Activated CD4-positive, alpha-beta T cell treated with anti-CD3 and anti-CD28 coated beads for 48 hours (primary cell): ENCODE results near the gene RMDN3.

Source experiments
- DNase-seq: peaks from one replicate; pipeline ENCODE4 v3.0.0-alpha.2; 2020

Gene RMDN3

GRCh38 chr15:40772014-40772413, 17.0 kb upstream of the RMDN3 start:
- DNase-seq: no peak

GRCh38 chr15:40771242-40771641, 16.2 kb upstream of the RMDN3 start:
- no peak for DNase-seq

GRCh38 chr15:40770147-40770721, 15.2 kb upstream of the RMDN3 start:
- DNase-seq: no peak

GRCh38 chr15:40769274-40770146, 14.5 kb upstream of the RMDN3 start, which contains the start of gene C15orf62:
TSS of gene C15orf62 (plus strand) at chr15:40769980. CDS start at chr15:40770496, 516 bp downstream.
- DNase-seq: peak; percentile 72

GRCh38 chr15:40768521-40769273, 13.6 kb upstream of the RMDN3 start:
- DNase-seq: peak; percentile 11

- no peak for DNase-seq
These were observed 12.9 kb upstream of the RMDN3 start for GRCh38 chr15:40767838-40768500.

GRCh38 chr15:40766906-40767837, 12.1 kb upstream of the RMDN3 start:
- no peak for DNase-seq

GRCh38 chr15:40766194-40766815, 11.3 kb upstream of the RMDN3 start:
- no peak for DNase-seq

- no peak for DNase-seq
These were observed 9.6 kb upstream of the RMDN3 start for GRCh38 chr15:40764629-40765103.

DNA sequence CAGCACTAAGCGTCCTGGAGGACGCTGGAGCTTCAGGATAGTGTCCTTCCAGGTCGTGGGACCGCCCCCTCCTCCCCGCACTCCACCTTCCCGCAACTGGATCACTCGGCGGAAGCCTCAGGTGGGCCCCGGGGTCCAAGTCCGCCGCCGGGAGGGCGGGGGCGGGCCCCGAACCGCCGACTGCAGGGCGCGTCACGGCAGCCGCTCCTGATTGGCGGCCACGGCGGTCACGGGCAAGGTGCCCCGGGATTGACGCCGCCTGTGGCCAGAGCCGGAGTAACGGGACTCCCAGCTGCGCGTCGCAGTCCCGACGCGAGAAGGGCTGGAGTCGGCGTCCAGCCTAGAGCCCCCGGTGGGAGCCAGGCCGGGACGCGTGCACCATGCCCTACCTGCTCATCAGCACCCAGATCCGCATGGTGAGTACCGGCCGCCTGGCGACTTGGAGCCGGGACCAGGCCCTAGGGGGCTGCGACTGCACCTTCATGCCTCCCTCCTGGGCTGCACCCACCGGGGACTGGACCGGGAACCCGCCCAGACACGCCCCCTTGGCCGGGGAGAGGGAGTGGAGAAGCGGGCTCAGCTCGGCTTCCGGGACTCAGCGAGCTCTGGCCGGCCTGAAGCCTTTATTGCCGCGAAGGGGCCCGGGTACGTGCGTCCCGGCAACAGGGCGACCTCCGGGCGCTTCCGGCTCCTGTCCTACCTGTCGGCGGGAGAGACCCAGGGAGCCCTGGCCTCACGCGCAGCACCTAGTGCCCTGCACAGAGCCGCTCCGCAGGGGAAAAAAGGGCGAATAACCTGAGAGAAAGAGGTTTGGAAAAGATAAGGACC, 9.0 kb upstream of the RMDN3 start, which contains the start of gene GCHFR:
GCHFR (plus strand) TSS at position 268 of the 828 bp plus-strand sequence; CDS start at position 381, 113 bp downstream.
- DNase-seq: peak; percentile 78

DNA sequence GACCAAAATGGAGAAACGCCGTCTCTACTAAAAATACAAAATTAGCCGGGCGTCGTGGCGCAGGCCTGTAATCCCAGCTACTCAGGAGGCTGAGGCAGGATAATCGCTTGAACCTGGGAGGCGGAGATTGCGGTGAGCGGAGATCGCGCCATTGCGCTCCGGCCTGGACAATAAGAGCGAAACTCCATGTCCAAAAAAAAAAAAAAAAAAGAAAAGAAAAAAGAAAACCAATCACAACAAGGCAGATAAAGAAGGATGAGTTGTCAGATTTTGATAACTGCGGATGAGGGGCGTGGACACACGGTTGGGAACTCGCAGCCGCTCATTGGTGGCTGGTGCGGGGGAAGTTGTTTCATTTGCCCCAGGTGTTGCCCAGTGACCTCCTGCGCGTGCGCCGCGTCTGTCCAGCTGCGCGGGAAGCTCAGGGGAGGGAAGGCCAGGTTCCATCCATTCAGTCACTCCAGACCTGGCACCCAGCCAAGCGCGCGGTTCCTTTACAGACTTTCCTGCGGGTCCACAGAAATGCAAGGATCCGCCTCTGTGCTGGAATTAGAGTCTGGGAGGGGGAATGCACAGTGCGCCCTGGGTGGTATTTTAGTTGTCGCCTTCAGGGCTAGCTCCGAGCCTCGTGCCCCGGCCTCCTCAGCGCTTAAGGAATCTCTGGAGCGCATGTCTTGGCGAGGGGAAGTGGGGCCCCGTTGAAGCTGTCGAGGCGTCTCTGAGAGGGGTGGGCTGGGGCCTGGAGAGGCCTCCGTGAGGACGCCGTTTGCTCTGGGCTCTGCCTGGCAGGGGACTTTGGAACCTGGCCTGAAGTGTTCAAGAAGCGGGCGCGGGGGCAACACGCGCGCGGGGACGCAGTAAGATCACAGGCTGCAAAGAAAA, 8.1 kb upstream of the RMDN3 start:
- peak; percentile 68 for DNase-seq

DNA sequence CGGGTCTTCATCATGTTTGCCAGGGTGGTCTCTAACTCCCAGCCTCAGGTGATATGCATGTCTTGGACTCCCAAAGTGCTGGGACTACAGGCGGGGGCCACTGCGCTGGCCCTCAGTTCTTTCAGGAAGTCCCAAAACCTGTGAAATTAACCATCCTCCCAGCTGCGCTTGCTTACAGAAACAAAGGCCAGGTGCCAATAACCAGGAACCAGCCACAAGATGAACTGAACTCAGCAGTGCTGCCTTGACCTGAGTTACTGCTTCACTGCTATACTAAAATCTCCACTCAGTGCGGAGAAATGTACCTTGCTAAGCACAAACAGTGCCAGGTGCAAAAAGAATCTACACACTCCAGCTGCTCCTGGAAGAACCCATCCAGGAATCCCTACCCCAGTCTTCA, 4.9 kb upstream of the RMDN3 start:
- no peak for DNase-seq

DNA sequence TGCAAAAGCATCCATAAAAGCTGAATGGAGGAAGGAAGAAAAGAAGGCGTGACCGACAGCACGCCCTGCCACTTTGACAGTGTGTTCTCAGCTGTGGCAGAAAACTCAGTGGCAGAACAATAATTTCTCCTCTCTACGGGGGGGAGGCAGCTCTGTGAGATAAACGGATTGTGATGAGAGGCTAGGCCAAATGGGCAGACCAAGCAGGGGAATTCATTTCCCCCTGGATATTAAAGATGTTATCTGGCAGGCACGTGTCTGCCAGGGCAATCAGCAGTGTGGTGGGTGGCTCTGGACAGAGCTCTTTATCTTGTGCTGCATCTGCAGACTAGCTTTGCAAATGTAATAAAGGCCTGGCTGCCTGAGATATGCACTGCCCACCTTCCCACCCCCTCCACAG, 1.9 kb upstream of the RMDN3 start:
- DNase-seq: no peak

DNA sequence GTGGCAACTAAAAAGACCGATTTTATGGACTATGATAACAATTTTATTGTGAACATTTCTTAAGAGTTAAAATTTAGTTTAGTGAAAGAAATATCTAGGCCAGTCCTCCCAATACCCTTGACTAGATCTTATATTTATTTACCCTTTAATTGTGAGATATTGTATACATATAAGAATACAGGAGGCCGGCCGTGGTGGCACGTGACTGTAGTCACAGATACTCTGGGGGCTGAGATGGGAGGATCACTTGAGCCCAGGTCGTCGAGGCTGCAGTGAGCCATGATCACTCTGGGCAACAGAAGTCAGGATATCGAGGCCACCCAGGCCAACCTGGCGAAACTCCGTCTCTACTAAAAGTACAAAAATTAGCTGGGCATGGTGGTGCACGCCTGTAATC, 756 bp upstream of the RMDN3 start:
- no peak for DNase-seq

GRCh38 chr15:40754574-40754882, 526 bp downstream of the RMDN3 start:
- no peak for DNase-seq

DNA sequence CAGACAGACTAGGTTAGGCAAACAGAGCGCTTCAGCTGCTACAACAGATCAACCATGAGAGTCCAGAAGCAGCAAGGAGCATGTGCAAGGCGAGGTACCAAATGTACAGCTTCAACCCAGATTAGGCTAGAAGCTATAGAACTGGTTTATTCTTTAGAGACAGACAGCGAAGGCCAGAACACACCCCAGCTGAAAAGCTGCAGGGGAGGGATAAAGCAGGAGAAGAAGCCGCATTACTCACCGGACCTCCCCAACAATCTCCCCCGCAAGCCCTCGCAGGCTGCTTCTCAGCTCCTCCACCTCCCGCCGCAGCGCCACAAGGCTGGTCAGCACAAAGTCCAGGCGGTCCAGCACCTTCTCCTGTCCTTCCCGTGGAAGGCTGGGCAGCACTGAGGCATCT, 3.3 kb downstream of the RMDN3 start:
- no peak for DNase-seq

DNA sequence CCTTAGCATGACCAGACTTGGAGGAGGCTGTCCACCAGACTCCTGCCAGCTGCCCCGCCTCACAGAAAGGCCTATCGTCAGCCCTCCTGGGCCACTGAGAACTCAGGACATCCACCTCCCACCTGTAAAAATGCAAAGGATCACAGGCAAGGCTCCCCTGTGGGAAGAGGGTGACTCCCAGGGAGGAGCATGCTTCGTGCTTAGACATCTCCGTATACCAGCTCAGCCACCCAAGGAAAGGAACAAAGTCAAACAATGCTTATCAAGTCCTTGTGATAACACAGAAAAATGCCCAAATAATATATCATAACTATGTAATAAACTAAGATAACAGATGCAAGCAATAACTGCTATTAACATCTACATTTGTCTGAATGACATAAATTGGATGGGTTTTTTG, 4.2 kb downstream of the RMDN3 start:
- DNase-seq: no peak

DNA sequence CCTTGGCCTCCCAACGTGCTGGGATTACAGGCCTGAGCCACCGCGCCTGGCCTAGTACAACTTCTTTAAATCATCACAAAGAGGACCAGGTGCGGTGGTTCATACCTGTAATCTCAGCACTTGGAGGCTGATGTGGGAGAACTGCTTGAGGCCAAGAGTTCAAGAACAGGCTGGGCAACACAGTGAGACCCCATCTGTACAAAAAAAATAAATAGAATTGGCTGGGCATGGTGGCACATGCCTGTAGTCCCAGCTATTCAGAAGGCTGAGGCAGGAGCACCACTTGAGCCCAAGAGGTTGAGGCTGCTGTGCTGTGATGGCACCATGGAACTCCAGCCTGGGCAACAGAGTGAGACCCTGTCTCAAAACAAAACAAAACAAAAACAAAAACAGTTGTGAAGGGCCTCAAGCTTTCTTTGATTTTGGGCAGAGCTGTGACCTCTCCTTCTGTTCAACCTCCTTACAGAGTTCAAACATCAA, 5.9 kb downstream of the RMDN3 start:
- DNase-seq: no peak
